Cardiac muscle cell (in vitro differentiated cells and primary cell): ENCODE results near the gene MED20. TPM values are rescaled to one million over a fixed set of nuclear protein-coding genes. Genes with fewer than 3 reads are reported as not detected.

ENCODE experiments used
- DNase-seq, 2 donors: peaks; one replicate each; pipeline versions ENCODE4 v3.0.0 to v3.0.0-alpha.2; 2010 to 2017; ENCODE audit warnings: low read depth in 1 of 2, low spot score in 1 of 2
- H3K27ac ChIP-seq: fragments of 200-600 bp; sonication (generic); 2 replicates; pipeline ENCODE4 v1.5.1; 2016
- H3K27me3 ChIP-seq: fragments of 200-600 bp; sonication (generic); 2 replicates; pipeline ENCODE4 v1.6.0; 2016; ENCODE audit warnings: control low read depth
- H3K36me3 ChIP-seq: fragments of 200-600 bp; sonication (generic); 2 replicates; pipeline ENCODE4 v1.5.1; 2016; ENCODE audit warnings: control low read depth
- H3K4me1 ChIP-seq: fragments of 200-600 bp; sonication (generic); 2 replicates; pipeline ENCODE4 v1.8.1; 2017; ENCODE audit warnings: low read depth, mild to moderate bottlenecking, mixed run types
- H3K4me3 ChIP-seq: fragments of 200-600 bp; sonication (generic); 2 replicates; pipeline ENCODE4 v1.5.1; 2016; ENCODE audit warnings: mild to moderate bottlenecking
- H3K9me3 ChIP-seq: fragments of 200-600 bp; sonication (generic); 2 replicates; pipeline ENCODE4 v1.5.1; 2017; ENCODE audit warnings: low read depth, mild to moderate bottlenecking, control low read depth
- polyA plus RNA-seq: library from polyadenylated mRNA; unstranded; fragments of >200 nt; fragmentation: Nextera tagmentation; extraction: Ambion mirVana; gene quantifications from 2 replicates; pipeline ENCODE4 v1.2.1, GENCODE V29; 2016
- total RNA-seq: library from RNA; depleted of rRNA; stranded (reverse); fragments of >200 nt; gene quantifications from 2 replicates; pipeline ENCODE4 v1.2.3, GENCODE V29; 2016
- TF ChIP-seq, protein P1 (sequence below): IDR thresholded peaks from 2 replicates; pipeline ENCODE4 v1.5.1; 2012; ENCODE audit warnings: low read depth, mild to moderate bottlenecking, low read length

MED20 gene
- total and polyA plus RNA-seq, 2 experiments from 2014 or later = 18.5 to 28.1 TPM

DNA sequence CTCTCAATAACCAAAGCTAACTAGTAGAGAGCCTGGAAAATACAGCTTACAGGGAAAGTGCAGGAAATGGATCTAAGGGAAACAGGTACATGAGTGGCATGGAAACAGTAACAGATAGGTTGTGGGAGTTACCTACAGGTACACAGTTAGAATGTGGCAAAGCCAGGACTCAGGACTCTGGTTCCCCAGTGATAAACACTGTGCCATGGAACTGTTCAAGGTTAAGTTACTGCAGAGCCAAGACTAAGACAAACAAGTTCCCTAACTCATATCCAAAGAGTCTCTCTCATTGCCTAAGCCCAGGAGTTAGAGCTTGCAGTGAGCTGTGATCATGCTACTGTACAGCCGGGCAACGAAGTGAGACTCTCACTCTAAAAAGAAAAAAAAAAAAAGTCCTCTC is 6.6 kb downstream of the MED20 start:
- H3K4me1 ChIP-seq = no peaks in the 10 kb centered on the region
- TF ChIP-seq, protein P1, sequence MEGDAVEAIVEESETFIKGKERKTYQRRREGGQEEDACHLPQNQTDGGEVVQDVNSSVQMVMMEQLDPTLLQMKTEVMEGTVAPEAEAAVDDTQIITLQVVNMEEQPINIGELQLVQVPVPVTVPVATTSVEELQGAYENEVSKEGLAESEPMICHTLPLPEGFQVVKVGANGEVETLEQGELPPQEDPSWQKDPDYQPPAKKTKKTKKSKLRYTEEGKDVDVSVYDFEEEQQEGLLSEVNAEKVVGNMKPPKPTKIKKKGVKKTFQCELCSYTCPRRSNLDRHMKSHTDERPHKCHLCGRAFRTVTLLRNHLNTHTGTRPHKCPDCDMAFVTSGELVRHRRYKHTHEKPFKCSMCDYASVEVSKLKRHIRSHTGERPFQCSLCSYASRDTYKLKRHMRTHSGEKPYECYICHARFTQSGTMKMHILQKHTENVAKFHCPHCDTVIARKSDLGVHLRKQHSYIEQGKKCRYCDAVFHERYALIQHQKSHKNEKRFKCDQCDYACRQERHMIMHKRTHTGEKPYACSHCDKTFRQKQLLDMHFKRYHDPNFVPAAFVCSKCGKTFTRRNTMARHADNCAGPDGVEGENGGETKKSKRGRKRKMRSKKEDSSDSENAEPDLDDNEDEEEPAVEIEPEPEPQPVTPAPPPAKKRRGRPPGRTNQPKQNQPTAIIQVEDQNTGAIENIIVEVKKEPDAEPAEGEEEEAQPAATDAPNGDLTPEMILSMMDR = no peak
- no peak for DNase-seq
- H3K9me3 ChIP-seq = no peaks in the 10 kb centered on the region
- no peak overlapping the region for H3K27ac ChIP-seq
- H3K36me3 ChIP-seq = peaks cover 6% of the 10 kb centered on the region
- H3K4me3 ChIP-seq = no peak overlapping the region
- H3K27me3 ChIP-seq = no peaks in the 10 kb centered on the region

DNA sequence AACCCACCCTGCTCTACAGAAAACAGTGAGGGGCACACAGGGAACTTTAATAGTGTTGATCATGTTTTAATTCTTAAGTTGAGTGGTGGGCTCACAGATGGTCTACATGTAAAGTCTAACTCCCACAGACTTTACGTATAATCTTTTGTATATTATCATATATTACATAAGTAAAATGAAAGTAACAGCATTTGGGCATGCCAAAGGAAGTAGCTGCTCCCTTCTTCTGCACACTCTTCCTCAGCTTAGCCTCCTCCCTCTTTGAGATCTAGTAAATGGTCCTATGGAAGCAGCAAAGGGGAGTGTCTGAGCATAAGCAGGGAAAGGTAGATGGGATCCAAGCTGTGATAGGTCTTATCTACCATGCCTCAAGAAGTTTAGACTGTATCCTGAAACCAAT is 11.2 kb downstream of the MED20 start:
- H3K27me3 ChIP-seq = no peaks in the 10 kb centered on the region
- H3K4me3 ChIP-seq = no peak overlapping the region
- DNase-seq = no peak

DNA sequence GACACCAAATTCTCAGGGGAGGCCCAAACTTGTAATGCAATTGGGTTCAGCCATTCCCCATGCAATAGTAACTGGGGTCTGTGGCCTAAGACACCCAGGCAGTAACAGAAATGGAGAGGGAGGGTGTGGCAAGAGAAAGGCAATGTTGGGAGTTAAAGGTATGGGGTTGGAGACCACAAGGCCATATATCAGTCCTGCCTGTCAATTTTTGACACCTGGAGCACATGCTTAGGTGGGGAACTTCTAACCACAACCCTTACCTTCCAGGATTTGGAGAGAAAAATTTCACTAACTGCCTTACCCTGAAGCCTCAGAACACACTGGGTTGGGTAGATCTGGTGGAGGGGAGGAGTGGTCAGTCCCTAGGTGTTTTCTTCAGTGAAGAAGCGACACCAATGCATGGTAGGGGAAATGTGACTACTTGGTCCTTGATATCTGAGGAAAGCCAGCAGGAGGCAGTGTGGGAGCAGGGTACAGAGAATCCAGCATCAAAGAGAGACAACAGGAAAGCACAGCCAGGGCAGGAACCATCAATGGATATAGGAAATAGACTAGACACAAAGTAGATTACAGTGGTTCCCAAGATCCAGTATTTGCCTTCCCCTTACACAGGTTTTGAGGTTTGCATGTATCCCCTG is 18.9 kb downstream of the MED20 start:
- H3K27me3 ChIP-seq = no peaks in the 10 kb centered on the region
- no peak overlapping the region for H3K4me3 ChIP-seq
- peaks cover 16% of the 10 kb centered on the region for H3K36me3 ChIP-seq
- no peak overlapping the region for H3K27ac ChIP-seq
- H3K4me1 ChIP-seq = no peaks in the 10 kb centered on the region
- peak in 1 of 2 donors; percentile 46 for DNase-seq
- H3K9me3 ChIP-seq = no peaks in the 10 kb centered on the region
- TF ChIP-seq, protein P1 = peak; percentile 28

More for the DNA sequence above, 11.2 kb downstream of the MED20 start:
- no peak overlapping the region for H3K27ac ChIP-seq
- TF ChIP-seq, protein P1 = no peak
- H3K36me3 ChIP-seq = peaks cover 28% of the 10 kb centered on the region
- H3K9me3 ChIP-seq = no peaks in the 10 kb centered on the region
- H3K4me1 ChIP-seq = no peaks in the 10 kb centered on the region

DNA sequence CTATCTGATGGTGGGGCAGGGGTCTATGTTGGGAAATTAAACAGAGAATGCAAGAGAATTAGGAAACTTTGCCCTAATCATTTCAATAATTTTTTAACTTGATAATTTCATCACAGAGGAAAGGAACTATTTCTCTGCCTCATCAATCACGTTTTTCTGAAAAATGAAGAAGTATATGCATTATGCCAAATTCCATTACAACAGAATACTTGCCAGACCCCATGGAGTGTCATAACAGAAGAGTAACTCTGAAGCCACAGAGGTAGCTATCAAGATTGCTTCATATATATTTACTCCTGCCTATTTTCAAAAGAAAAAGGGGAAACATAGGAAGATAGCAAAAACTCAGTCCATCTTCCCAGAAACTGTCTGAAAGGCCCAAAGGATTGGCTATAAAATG is 20.1 kb downstream of the MED20 start:
- H3K36me3 ChIP-seq = peaks cover 5% of the 10 kb centered on the region

DNA sequence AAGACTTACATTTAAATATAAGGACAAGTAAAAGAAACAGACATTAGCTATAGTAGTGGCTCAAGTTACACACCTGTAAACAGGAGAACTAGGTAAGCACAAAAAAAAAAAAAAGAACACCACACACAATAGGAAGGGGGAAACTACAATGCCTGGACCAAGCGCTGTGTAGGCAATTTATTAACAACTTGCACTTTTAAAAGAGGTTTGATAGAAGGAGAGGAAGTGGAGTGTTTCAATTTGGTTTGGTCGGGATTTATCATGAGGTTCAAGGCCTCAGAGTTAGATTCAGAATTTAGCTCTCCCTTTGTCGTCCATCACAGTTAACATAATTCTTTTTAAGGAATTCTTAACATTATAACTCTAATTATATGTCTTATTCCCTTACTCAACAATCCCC is 24.7 kb downstream of the MED20 start:
- TF ChIP-seq, protein P1 = no peak
- Histone ChIP-seq H3K4me1 (peaks cover 15% of the 10 kb centered on the region), H3K9me3 (no peaks in the 10 kb centered on the region), H3K4me3 (peak overlapping the region; percentile 68), H3K36me3 (no peaks in the 10 kb centered on the region), H3K27me3 (no peaks in the 10 kb centered on the region), H3K27ac (peak overlapping the region; percentile 90)
- DNase-seq = no peak

More for the DNA sequence above, 20.1 kb downstream of the MED20 start:
- DNase-seq = no peak
- H3K27me3 ChIP-seq = no peaks in the 10 kb centered on the region
- H3K9me3 ChIP-seq = no peaks in the 10 kb centered on the region
- no peak overlapping the region for H3K27ac ChIP-seq
- H3K4me1 ChIP-seq = peaks cover 7% of the 10 kb centered on the region
- TF ChIP-seq, protein P1 = no peak
- H3K4me3 ChIP-seq = no peak overlapping the region
